Raji (cell line): ENCODE results near the gene MICAL2.

Experiments used
- POLR2A ChIP-seq: IDR thresholded peaks from 2 replicates; pipeline ENCODE4 v1.6.1; 2011; ENCODE audit warnings: low read depth, low read length, control low read depth; ENCODE audit not compliant: insufficient read depth

MICAL2 gene

DNA sequence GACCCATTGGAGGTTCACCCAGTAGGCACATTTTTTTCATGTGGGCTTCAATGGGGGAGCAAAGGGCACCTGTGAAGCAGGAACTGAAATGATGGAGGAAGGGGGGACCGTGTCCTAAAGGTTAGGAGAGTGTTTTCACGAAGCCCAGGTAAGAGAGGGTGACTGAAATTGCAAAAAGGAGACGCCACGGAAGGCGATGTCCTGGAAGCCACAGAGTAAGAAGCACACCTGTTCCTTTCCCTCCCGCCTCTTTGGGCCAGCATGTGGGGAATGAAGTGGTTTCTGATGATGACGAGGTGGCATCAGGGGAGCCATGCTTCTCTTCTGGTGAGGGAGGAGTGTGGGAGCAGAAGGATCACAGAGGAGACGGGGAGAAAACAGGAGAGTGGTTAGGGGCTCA lies 37.0 kb upstream of the MICAL2 start:
- TF ChIP-seq POLR2A, result no peak

DNA sequence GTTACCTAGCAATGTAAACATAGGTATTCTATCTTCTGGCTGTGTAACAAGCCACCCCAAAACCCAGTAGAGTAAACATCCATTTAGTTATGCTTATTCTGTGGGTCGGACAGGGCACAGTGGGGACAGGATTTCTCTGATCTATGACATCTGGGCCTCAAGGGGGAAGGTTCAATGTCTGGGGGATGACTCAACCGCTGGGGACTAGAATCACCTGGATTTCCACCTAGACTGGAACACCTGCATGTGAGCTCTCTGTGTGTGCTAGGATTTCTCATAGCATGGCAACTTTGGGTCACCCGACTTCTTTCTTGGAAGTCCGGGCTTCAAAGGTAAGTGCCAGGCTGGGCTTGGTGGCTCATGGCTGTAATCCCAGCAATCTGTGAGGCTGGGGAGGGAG lies 36.5 kb upstream of the MICAL2 start:
- TF ChIP-seq POLR2A, result no peak

GRCh38 chr11:12074529-12075195 lies 35.7 kb upstream of the MICAL2 start:
- no peak for TF ChIP-seq POLR2A

DNA sequence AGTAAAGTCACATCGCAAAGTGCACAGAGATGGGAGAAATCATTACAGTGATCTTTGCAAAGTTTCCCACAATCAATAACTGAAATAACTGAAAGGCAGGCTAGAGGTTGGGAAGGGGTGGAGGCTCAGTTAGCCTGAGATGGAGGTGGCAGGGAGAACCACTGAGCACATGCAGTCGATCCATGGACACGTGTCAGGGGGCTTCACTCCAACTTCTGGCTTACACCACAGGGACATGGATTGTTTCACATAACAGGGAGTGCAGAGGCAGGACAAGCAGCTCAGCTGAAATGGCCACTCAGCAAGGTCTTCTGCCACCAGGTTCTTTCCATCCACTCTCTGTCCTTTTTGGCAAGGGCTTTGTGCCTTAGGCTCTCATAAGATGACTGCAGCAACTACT lies 35.1 kb upstream of the MICAL2 start:
- no peak for TF ChIP-seq POLR2A

DNA sequence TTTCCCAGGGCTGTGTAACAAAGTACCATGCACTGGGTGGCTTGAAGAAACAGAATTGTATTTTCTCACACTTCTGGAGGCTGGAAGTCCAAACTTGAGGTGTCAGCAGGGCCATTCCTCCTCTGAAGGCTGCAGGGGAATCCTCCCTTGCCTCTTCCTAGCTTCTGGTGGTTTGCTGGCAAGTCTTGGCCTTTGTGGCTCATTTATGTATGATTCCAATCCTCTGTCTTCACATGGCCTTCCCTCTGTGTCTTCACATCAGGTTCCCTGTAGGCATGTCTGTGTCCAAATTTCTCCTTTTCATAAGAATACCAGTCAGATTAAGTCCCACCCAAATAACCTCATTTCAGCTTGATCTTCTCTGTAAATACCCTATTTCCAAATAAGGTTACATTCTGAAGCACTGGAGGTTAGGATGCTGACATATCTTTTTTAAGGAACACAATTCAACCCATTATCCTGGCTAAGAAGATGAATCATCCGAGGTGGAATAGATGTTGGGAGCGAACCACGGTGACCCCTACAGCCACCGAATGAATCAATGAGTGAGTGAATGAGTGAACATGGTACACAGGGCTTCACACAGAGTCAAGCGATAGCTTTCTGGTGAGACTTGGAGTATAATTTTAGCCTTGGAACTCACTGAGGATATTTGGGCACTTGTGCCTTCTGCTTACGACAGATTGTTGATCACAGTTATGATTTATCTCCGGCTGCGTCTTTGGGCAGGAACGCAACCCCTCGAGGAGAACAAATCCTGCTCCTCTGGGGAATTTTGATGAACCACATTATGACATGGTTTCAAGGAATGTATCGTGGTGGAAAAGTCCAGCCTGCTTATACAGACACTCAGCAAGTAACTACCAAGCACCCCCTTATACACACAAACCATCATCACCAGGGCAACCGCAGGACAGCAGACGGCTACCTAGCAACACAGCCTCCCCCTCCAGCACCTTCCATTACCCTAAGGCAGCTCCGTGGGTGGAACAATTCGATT lies 34.3 kb upstream of the MICAL2 start:
- no peak for TF ChIP-seq POLR2A

DNA sequence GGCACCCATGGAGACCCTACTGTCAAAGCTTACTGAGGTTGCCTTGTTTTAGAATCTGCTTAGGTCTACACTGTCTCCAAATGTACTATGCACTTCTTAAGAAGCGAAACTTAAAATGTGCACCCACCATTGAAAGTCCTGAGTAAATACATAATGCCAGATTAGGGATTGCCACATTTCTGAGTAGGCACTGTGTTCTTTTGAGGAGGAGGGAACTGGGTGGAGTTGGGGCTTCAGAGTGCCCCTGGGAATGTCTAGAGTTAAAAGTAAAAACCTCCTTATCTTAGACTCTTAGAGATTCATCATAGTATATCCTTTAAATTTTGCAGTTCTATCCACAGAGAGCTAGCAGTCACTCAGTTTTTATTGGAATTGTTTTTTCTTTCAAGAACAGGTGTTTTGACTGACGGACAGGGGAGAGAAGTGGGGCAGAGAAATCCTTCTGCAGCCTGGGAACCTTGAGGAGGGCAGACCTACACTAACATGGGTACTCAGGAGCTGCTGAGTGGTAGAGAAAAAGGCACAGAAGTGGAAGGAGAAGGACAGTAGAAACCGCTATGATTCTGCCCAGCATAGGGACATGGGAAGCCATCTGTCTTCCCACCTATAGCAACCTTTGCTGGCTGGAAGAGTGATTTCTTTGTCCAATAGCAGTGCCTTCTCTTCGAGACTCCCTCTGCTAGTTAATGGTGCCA lies 33.4 kb upstream of the MICAL2 start:
- TF ChIP-seq POLR2A, result no peak

- no peak for TF ChIP-seq POLR2A
Observed at GRCh38 chr11:12077535-12078280, 32.7 kb upstream of the MICAL2 start.

GRCh38 chr11:12079726-12080556 lies 30.4 kb upstream of the MICAL2 start:
- TF ChIP-seq POLR2A, result no peak

DNA sequence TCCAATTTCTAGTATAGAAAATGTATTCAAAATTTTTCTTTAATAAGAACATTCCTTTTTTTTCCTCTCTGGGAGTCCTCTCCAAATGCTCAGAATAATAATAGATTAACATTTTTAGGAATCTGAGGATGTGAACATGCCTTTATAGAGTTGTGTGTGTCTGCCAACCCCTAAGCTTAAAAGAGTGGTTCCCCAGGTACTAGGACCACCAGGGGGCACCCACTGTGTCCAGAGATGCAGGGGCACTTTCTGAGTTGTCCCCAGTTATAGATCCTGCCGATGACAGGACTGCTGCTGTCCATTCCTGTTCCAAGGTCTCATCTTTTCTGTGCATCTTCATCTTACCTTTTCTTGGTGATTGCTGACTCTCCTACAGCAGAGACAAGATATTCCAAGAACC lies 27.0 kb upstream of the MICAL2 start:
- no peak for TF ChIP-seq POLR2A

GRCh38 chr11:12084256-12084655 lies 26.1 kb upstream of the MICAL2 start:
- no peak for TF ChIP-seq POLR2A

- no peak for TF ChIP-seq POLR2A
Observed at GRCh38 chr11:12085371-12086251, 24.8 kb upstream of the MICAL2 start.

- no peak for TF ChIP-seq POLR2A
Observed at GRCh38 chr11:12086271-12087074, 23.9 kb upstream of the MICAL2 start.
